GM18867 (cell line): ENCODE data around the gene ADAMTS4.
A peak's percentile ranks its signal among the peaks of the same experiment; 100 is the strongest.
"Not testable (repeated sequence)": the region's sequence is repeated elsewhere in the genome, so short reads cannot be mapped to it uniquely, and the experiment has no call there.

Source experiments
- ATAC-seq: cut with Tn5 transposase; IDR thresholded peaks from one replicate; pipeline ENCODE4 v1.9.1; 2021; ENCODE audit warnings: mild to moderate bottlenecking, moderate library complexity; ENCODE audit not compliant: unreplicated experiment

Gene ADAMTS4

GRCh38 chr1:161198897-161199431, at the start of gene ADAMTS4:
Gene ADAMTS4, minus strand, starts transcription at chr1:161199054. Its CDS starts 427 bp downstream, at chr1:161198627.
- no peak for ATAC-seq

GRCh38 chr1:161244888-161245287, 46.0 kb upstream of the ADAMTS4 start:
- no peak for ATAC-seq

GRCh38 chr1:161242313-161242712, 43.5 kb upstream of the ADAMTS4 start:
- no peak for ATAC-seq

- ATAC-seq = no peak
Measured at GRCh38 chr1:161241682-161242081, 42.8 kb upstream of the ADAMTS4 start.

GRCh38 chr1:161238039-161238473, 39.2 kb upstream of the ADAMTS4 start, which contains the start of gene NR1I3:
Gene NR1I3, minus strand, starts transcription at chr1:161238203. Its CDS starts 1,638 bp downstream, at chr1:161236565.
- ATAC-seq = no peak

GRCh38 chr1:161235957-161236775, 37.3 kb upstream of the ADAMTS4 start:
- no peak for ATAC-seq

- ATAC-seq = no peak
Measured at GRCh38 chr1:161233102-161233501, 34.2 kb upstream of the ADAMTS4 start.

- ATAC-seq = no peak
Measured at GRCh38 chr1:161230762-161231161, 31.9 kb upstream of the ADAMTS4 start.

GRCh38 chr1:161229896-161230295, 31.0 kb upstream of the ADAMTS4 start:
- ATAC-seq = no peak

GRCh38 chr1:161228032-161228431, 29.2 kb upstream of the ADAMTS4 start:
- ATAC-seq = no peak

- ATAC-seq = peak; percentile 38
Measured at GRCh38 chr1:161227196-161227871, 28.5 kb upstream of the ADAMTS4 start.

- no peak for ATAC-seq
Measured at GRCh38 chr1:161226759-161227158, 27.9 kb upstream of the ADAMTS4 start.

GRCh38 chr1:161226320-161226711, 27.5 kb upstream of the ADAMTS4 start:
- ATAC-seq = no peak

GRCh38 chr1:161225534-161226319, 26.9 kb upstream of the ADAMTS4 start, which contains the start of gene TOMM40L:
Gene TOMM40L, plus strand, starts transcription at chr1:161226060. Its CDS starts 430 bp downstream, at chr1:161226490.
- ATAC-seq = peak; percentile 92

GRCh38 chr1:161225178-161225533, 26.3 kb upstream of the ADAMTS4 start:
- no peak for ATAC-seq

- not testable (repeated sequence) for ATAC-seq
Measured at GRCh38 chr1:161224695-161225087, 25.8 kb upstream of the ADAMTS4 start.

GRCh38 chr1:161223805-161224694, 25.2 kb upstream of the ADAMTS4 start:
- no peak for ATAC-seq

- no peak for ATAC-seq
Measured at GRCh38 chr1:161222175-161223019, 23.5 kb upstream of the ADAMTS4 start.

GRCh38 chr1:161220002-161220401, 21.1 kb upstream of the ADAMTS4 start:
- ATAC-seq = no peak
